Type B pancreatic cell (in vitro differentiated cells): ENCODE data around the gene USP6. TPM values are rescaled to one million over a fixed set of nuclear protein-coding genes. Genes with fewer than 3 reads are reported as not detected.

Experiments used
- total RNA-seq: library from RNA; stranded (reverse); gene quantifications from 2 replicates; pipeline ENCODE4 v1.2.1, GENCODE V29; 2021; ENCODE audit warnings: low replicate concordance

Gene USP6
- total RNA-seq, 1 donor from 2014 or later, result 0.22 TPM

Other genes with a start within 250 kb of the USP6 start
- 4.4 and 9.3 TPM in 2 replicates for gene C17orf107, start 216.5 kb upstream of the USP6 start, total RNA-seq
- gene CHRNE, start 212.9 kb upstream of the USP6 start, total RNA-seq, result 0.27 and 0.52 TPM in 2 replicates
- gene GP1BA, start 183.8 kb upstream of the USP6 start, total RNA-seq, result not detected in 2 replicates
- 60.2 and 63.6 TPM in 2 replicates for gene SLC25A11, start 176.0 kb upstream of the USP6 start, total RNA-seq
- 98.8 and 132 TPM in 2 replicates for gene RNF167, start 175.8 kb upstream of the USP6 start, total RNA-seq
- 404 and 455 TPM in 2 replicates for gene PFN1, start 167.5 kb upstream of the USP6 start, total RNA-seq
- 4.8 and 24.0 TPM in 2 replicates for gene ENO3, start 164.9 kb upstream of the USP6 start, total RNA-seq
- 60.5 and 73.1 TPM in 2 replicates for gene SPAG7, start 148.2 kb upstream of the USP6 start, total RNA-seq
- gene CAMTA2, start 128.4 kb upstream of the USP6 start, total RNA-seq, result 26.3 and 35.6 TPM in 2 replicates
- 0.72 and 0.86 TPM in 2 replicates for gene INCA1, start 118.5 kb upstream of the USP6 start, total RNA-seq
- gene KIF1C, start 118.1 kb upstream of the USP6 start, total RNA-seq, result 102 and 130 TPM in 2 replicates
- 0.19 and 1.5 TPM in 2 replicates for gene SLC52A1, start 80.6 kb upstream of the USP6 start, total RNA-seq
- 0.53 and 2.3 TPM in 2 replicates for gene ZFP3, start 37.6 kb upstream of the USP6 start, total RNA-seq
- gene ZNF232, start 4.2 kb upstream of the USP6 start, total RNA-seq, result 16.2 and 25.8 TPM in 2 replicates
- 8.9 and 20.3 TPM in 2 replicates for gene ZNF594, start 75.8 kb downstream of the USP6 start, total RNA-seq
- gene SCIMP, start 118.8 kb downstream of the USP6 start, total RNA-seq, result not detected in 2 replicates
- 32.3 and 43.7 TPM in 2 replicates for gene RABEP1, start 166.3 kb downstream of the USP6 start, total RNA-seq